Stimulated activated CD8-positive, alpha-beta memory T cell treated with anti-CD3 and anti-CD28 coated beads, Interleukin-12 subunit alpha, Interleukin-12 subunit beta, amount 100 ng/mL, for 24 hours (primary cell): ENCODE results near the gene CST6.
"Not testable (repeated sequence)": the region's sequence is repeated elsewhere in the genome, so short reads cannot be mapped to it uniquely, and the experiment has no call there.

Experiments
- DNase-seq: peaks from one replicate; pipeline ENCODE4 v3.0.0-alpha.2; 2020; ENCODE audit errors: extremely low read depth

The CST6 gene

GRCh38 chr11:65983589-65983987 is 28.2 kb upstream of the CST6 start:
- no peak for DNase-seq

GRCh38 chr11:65987336-65987735 is 24.5 kb upstream of the CST6 start:
- DNase-seq = no peak

GRCh38 chr11:65988791-65989592 is 22.8 kb upstream of the CST6 start:
- peak; percentile 71 for DNase-seq

GRCh38 chr11:65992056-65992455 is 19.8 kb upstream of the CST6 start:
- no peak for DNase-seq

GRCh38 chr11:65997286-65997685 is 14.5 kb upstream of the CST6 start:
- DNase-seq = no peak

- peak; percentile 72 for DNase-seq
These were observed 9.7 kb upstream of the CST6 start, which contains the start of the genes BANF1 and EIF1AD for GRCh38 chr11:66001942-66002647. Gene BANF1 (plus strand): TSS chr11:66002503. CDS start chr11:66003251, 748 bp downstream. Gene EIF1AD (minus strand): TSS chr11:66002157. CDS start chr11:66000389, 1,768 bp downstream.

- no peak for DNase-seq
These were observed 9.1 kb upstream of the CST6 start for GRCh38 chr11:66002648-66003225.

- no peak for DNase-seq
These were observed 8.5 kb upstream of the CST6 start for GRCh38 chr11:66003291-66003690.

GRCh38 chr11:66004186-66004585 is 7.6 kb upstream of the CST6 start:
- DNase-seq = no peak

- DNase-seq = no peak
These were observed 5.5 kb upstream of the CST6 start for GRCh38 chr11:66006134-66006890.

GRCh38 chr11:66006891-66007176 is 5.0 kb upstream of the CST6 start:
- no peak for DNase-seq

- DNase-seq = no peak
These were observed 4.6 kb upstream of the CST6 start for GRCh38 chr11:66007201-66007634.

GRCh38 chr11:66008095-66008467 is 3.7 kb upstream of the CST6 start:
- no peak for DNase-seq

- no peak for DNase-seq
These were observed 3.2 kb upstream of the CST6 start for GRCh38 chr11:66008468-66009101.

GRCh38 chr11:66010036-66010435 is 1.8 kb upstream of the CST6 start:
- not testable (repeated sequence) for DNase-seq

- no peak for DNase-seq
These were observed 496 bp upstream of the CST6 start for GRCh38 chr11:66011239-66011784.

GRCh38 chr11:66012371-66012945 is 650 bp downstream of the CST6 start:
- no peak for DNase-seq

- DNase-seq = no peak
These were observed 1.3 kb downstream of the CST6 start for GRCh38 chr11:66012946-66013761.

- no peak for DNase-seq
These were observed 1.9 kb downstream of the CST6 start for GRCh38 chr11:66013762-66014100.

GRCh38 chr11:66014804-66015453 is 3.1 kb downstream of the CST6 start:
- DNase-seq = no peak
